ENCODE measurements around the gene TMOD4. TPM values are rescaled to one million over a fixed set of nuclear protein-coding genes. Genes with fewer than 3 reads are reported as not detected.
"Not testable (repeated sequence)": the region's sequence is repeated elsewhere in the genome, so short reads cannot be mapped to it uniquely, and the experiment has no call there.

TMOD4 gene
- total and polyA plus RNA-seq, 2 of the 13 experiments (the other 11 are each of a cell fraction or from before 2014, with no cell fraction given) = 0.66 TPM; not detected in 1

DNA sequence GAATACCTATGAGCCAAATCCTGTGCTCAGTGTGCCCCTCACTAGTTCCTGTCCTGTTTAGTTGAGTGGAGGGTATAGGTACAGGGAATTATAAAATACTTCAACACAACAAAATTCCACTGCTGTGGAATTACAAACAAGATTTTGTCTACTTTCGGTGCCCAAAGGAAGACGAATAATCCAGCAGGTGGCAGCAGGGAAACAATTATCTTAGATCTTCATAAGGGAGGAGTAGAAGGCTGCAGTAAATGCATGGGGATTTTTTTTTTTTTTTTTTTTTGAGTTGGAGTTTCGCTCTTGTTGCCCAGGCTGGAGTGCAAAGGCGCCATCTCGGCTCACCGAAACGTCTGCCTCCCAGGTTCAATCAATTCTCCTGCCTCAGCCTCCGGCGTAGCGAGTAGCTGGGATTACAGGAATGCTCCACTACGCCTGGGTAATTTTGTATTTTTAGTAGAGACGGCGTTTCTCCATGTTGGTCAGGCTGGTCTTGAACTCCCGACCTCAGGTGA lies 20.6 kb upstream of the TMOD4 start (continued):
- TF ChIP-seq ATF4 (CRISPR knock-in tag; IDR thresholded peaks at IDR 0.05) = peak in 1 of 2 experiments; percentile 48; a peak in 2 of 4 replicates
- no peak for TF ChIP-seq KLF16 (CRISPR knock-in tag; IDR thresholded peaks at IDR 0.05)
- TF ChIP-seq ZNF512 (CRISPR knock-in tag; IDR thresholded peaks at IDR 0.05) = no peak
- no peak for TF ChIP-seq KMT2A (CRISPR knock-in tag; IDR thresholded peaks at IDR 0.05)
- no peak for TF ChIP-seq NFYB (CRISPR knock-in tag; IDR thresholded peaks at IDR 0.05)

- H3K4me2 ChIP-seq (ENCODE audit: low read depth, low read length) = peak overlapping the region; percentile 59; the same call in 1 of the 2 replicates
- CTCF ChIA-PET (ENCODE audit: low intra/inter-chr PET ratio, low total read pairs) = interaction anchor here (1.7 kb wide), 1 partner anchor 146 kb away, joined by 4 read pairs; no protein-coding TSS in a partner anchor
- TF ChIP-seq CEBPB (IDR thresholded peaks at IDR 0.05; ENCODE audit: borderline replicate concordance, low read depth, low read length) = peak; percentile 52; the same call in 1 of the 2 replicates
- TF ChIP-seq ZBTB10 (CRISPR knock-in tag; IDR thresholded peaks at IDR 0.05; ENCODE audit: borderline replicate concordance) = peak; percentile 84; the same call in 1 of the 2 replicates
- peak; percentile 70; the same call in 1 of the 2 replicates for TF ChIP-seq PRDM10 (CRISPR knock-in tag; IDR thresholded peaks at IDR 0.05; ENCODE audit: low read depth)
- TF ChIP-seq SAP130 (CRISPR knock-in tag; IDR thresholded peaks at IDR 0.05; ENCODE audit: low read depth) = peak; percentile 20; the same call in 1 of the 2 replicates
- 0 out of 2 replicates have a peak, but pooled peaks have one; percentile 20 for TF ChIP-seq YEATS4 (CRISPR knock-in tag; IDR thresholded peaks at IDR 0.05; ENCODE audit: borderline replicate concordance)
Observed at GRCh38 chr1:151194894-151195594, 19.3 kb upstream of the TMOD4 start.

More at GRCh38 chr1:151194894-151195594, 19.3 kb upstream of the TMOD4 start:
- ATAC-seq; in situ Hi-C loops (cut with HindIII; ENCODE audit: extremely low pct_ligation_motif_present, low pct_unique_long_range_greater_than_20kb); H3K36me3 ChIP-seq (replicated peaks in 1 of 2; ENCODE audit: control insufficient read depth in 1 of 2, insufficient read depth in 2 of 2, low read length in 2 of 2); H3K4me3 ChIP-seq (replicated peaks in 1 of 3; ENCODE audit: insufficient read depth in 1 of 3, low read depth in 2 of 3, low read length in 3 of 3); H2AFZ ChIP-seq (ENCODE audit: low read length); H3K9me3 ChIP-seq (ENCODE audit: low read length); H3K27me3 ChIP-seq (ENCODE audit: control insufficient read depth in 1 of 2, insufficient read depth in 2 of 2, low read length in 2 of 2); H4K20me1 ChIP-seq (ENCODE audit: insufficient read depth, low read length); BruUV-seq (replicated peaks); FAIRE-seq: not testable (repeated sequence)
- Histone ChIP-seq H3K4me1 (ENCODE audit: insufficient read depth, low read length) (peaks cover 36% of the 10 kb centered on the region), H3K79me2 (ENCODE audit: insufficient read depth, low read length) (peaks cover 14% of the 10 kb centered on the region), H3K9ac (ENCODE audit: insufficient read depth, low read depth, low read length) (peak overlapping the region; percentile 89; the same call in 1 of the 2 replicates), H3K27ac (ENCODE audit: extremely low read length, insufficient read depth, low read length) (peak overlapping the region; percentile 93)
- DNase-seq (ENCODE audit: low spot score) = peak; percentile 76
- intact Hi-C loops (cut with micrococcal nuclease; ENCODE audit: unreplicated experiment) = loop anchor here (5.0 kb wide), 1 partner anchor 152 kb away; the partner anchor contains the start of gene RFX5
- 72% methylated on average over 17 of the region's 17 CpGs for WGBS (ENCODE audit: low lambda C conversion rate)
- POLR2A ChIA-PET = interaction anchor here (1.1 to 2.4 kb wide), 3 partner anchors 29 to 60 kb away, joined by 3 to 14 read pairs (median 5); partner anchors contain the start of genes LYSMD1, PSMD4 and SCNM1

Measured in HepG2 (cell line).